Neural crest cell (in vitro differentiated cells): ENCODE results near the gene PDZRN4. TPM values are rescaled to one million over a fixed set of nuclear protein-coding genes. Genes with fewer than 3 reads are reported as not detected.

ENCODE experiments used
- DNase-seq: peaks from one replicate; pipeline ENCODE4 v3.0.0; 2021; ENCODE audit warnings: low read depth, mixed read lengths, low spot score
- H3K27ac Mint-ChIP-seq: one replicate; pipeline ENCODE4 v1.8.0; 2021; ENCODE audit warnings: mild to moderate bottlenecking, mixed read lengths; ENCODE audit not compliant: unreplicated experiment
- H3K27me3 Mint-ChIP-seq: 2 replicates; pipeline ENCODE4 v1.8.0; 2021; ENCODE audit warnings: low read depth, mild to moderate bottlenecking, mixed read lengths
- H3K36me3 Mint-ChIP-seq: 2 replicates; pipeline ENCODE4 v1.8.0; 2021; ENCODE audit warnings: low read depth, mild to moderate bottlenecking, mixed read lengths
- H3K4me1 Mint-ChIP-seq: 2 replicates; pipeline ENCODE4 v1.8.0; 2021; ENCODE audit warnings: mixed read lengths
- H3K4me3 Mint-ChIP-seq: one replicate; pipeline ENCODE4 v1.8.0; 2021; ENCODE audit warnings: mild to moderate bottlenecking, mixed read lengths
- H3K9me3 Mint-ChIP-seq: 2 replicates; pipeline ENCODE4 v1.8.0; 2021; ENCODE audit warnings: mixed read lengths
- total RNA-seq: library from RNA; stranded (reverse); gene quantifications from 2 replicates; pipeline ENCODE4 v1.2.1, GENCODE V29; 2021
- TF ChIP-seq, protein P1 (sequence below): fragments of 200-600 bp; sonication (generic); conservative IDR thresholded peaks from 2 replicates; pipeline ENCODE4 v1.5.0; 2021; ENCODE audit warnings: antibody characterized with exemption, mild to moderate bottlenecking

Gene PDZRN4
- total RNA-seq, 1 donor from 2014 or later = 2.5 TPM

DNA sequence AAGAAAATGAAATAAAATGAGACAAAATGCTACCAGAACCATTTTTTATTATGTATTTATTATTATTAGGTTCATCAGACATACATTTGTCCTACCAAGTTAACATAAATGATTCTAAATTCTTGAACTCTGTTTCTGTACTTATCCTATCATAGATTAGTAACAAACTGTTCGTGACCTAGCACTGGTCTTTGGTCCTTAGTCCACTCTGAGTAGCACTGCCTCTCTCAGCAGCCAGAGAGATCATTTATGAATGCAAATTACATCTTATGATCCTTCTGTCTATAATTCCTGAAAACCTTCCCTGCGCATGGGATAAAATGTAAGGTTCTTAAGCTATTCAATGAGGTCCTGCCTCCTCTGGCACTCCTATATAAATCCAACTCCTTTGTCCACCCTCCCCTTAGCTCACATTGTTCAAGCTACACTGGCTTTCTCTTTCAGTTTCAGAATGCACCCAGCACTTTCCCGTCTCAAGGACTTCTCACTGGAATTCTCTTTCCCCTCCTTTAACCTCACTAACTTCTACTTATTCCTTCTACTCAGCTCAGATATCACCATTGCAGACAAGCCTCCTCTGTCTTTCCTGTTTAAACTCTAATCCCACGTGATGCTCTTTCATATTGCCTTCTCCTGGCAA lies 17.1 kb downstream of the PDZRN4 start:
- H3K4me1 Mint-ChIP-seq = peaks cover 29% of the 10 kb centered on the region
- no peaks in the 10 kb centered on the region for H3K27me3 Mint-ChIP-seq
- peaks cover 4% of the 10 kb centered on the region for H3K9me3 Mint-ChIP-seq
- no peaks in the 10 kb centered on the region for H3K36me3 Mint-ChIP-seq
- H3K27ac Mint-ChIP-seq = no peak overlapping the region
- no peak for DNase-seq
- no peak overlapping the region for H3K4me3 Mint-ChIP-seq
- TF ChIP-seq, protein P1, sequence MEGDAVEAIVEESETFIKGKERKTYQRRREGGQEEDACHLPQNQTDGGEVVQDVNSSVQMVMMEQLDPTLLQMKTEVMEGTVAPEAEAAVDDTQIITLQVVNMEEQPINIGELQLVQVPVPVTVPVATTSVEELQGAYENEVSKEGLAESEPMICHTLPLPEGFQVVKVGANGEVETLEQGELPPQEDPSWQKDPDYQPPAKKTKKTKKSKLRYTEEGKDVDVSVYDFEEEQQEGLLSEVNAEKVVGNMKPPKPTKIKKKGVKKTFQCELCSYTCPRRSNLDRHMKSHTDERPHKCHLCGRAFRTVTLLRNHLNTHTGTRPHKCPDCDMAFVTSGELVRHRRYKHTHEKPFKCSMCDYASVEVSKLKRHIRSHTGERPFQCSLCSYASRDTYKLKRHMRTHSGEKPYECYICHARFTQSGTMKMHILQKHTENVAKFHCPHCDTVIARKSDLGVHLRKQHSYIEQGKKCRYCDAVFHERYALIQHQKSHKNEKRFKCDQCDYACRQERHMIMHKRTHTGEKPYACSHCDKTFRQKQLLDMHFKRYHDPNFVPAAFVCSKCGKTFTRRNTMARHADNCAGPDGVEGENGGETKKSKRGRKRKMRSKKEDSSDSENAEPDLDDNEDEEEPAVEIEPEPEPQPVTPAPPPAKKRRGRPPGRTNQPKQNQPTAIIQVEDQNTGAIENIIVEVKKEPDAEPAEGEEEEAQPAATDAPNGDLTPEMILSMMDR = no peak

GRCh38 chr12:41206298-41206697 lies 18.2 kb downstream of the PDZRN4 start:
- H3K4me1 Mint-ChIP-seq = peaks cover 20% of the 10 kb centered on the region
- H3K36me3 Mint-ChIP-seq = no peaks in the 10 kb centered on the region
- DNase-seq = no peak
- no peak overlapping the region for H3K27ac Mint-ChIP-seq
- H3K4me3 Mint-ChIP-seq = no peak overlapping the region
- TF ChIP-seq, protein P1 = no peak
- no peaks in the 10 kb centered on the region for H3K27me3 Mint-ChIP-seq
- H3K9me3 Mint-ChIP-seq = peaks cover 4% of the 10 kb centered on the region

- Mint-ChIP-seq H3K27me3 (no peaks in the 10 kb centered on the region), H3K36me3 (no peaks in the 10 kb centered on the region), H3K27ac (no peak overlapping the region), H3K4me1 (no peaks in the 10 kb centered on the region), H3K9me3 (no peaks in the 10 kb centered on the region), H3K4me3 (no peak overlapping the region)
- TF ChIP-seq, protein P1 = no peak
- no peak for DNase-seq
These were observed 23.3 kb downstream of the PDZRN4 start for GRCh38 chr12:41211448-41211847.

DNA sequence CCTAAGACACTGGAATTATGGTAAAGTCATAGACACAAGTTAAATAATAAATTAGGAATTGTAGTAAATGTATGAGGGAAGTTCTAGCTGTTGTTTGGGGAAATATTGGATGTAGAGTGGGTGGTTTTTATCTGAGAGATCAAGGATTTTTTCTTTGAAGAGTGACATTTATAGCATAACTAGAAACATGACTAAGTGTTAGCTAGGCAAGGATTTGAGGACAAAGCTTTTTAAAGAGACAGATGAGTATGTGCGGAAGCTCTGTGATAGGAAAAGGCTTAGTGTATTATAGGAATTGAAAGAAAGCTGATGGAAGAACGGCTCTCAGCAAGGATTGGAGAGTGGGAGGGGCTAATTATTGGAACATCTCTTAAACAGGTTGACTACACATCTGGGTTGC lies 24.5 kb downstream of the PDZRN4 start:
- Mint-ChIP-seq H3K4me1 (peaks cover 1% of the 10 kb centered on the region), H3K36me3 (no peaks in the 10 kb centered on the region), H3K27ac (no peak overlapping the region), H3K4me3 (no peak overlapping the region), H3K27me3 (no peaks in the 10 kb centered on the region), H3K9me3 (no peaks in the 10 kb centered on the region)
- DNase-seq = no peak
- TF ChIP-seq, protein P1 = no peak

GRCh38 chr12:41213107-41213506 lies 25.0 kb downstream of the PDZRN4 start:
- H3K36me3 Mint-ChIP-seq = no peaks in the 10 kb centered on the region
- no peaks in the 10 kb centered on the region for H3K9me3 Mint-ChIP-seq
- TF ChIP-seq, protein P1 = no peak
- H3K27me3 Mint-ChIP-seq = no peaks in the 10 kb centered on the region
- H3K4me1 Mint-ChIP-seq = peaks cover 6% of the 10 kb centered on the region
- H3K4me3 Mint-ChIP-seq = no peak overlapping the region
- H3K27ac Mint-ChIP-seq = no peak overlapping the region
- no peak for DNase-seq
